ENCODE measurements around the gene ST6GALNAC4. TPM values are rescaled to one million over a fixed set of nuclear protein-coding genes. Genes with fewer than 3 reads are reported as not detected.

The ST6GALNAC4 gene
- total and polyA plus RNA-seq, 10 of the 15 experiments (the other 5 are each of a cell fraction or from before 2014, with no cell fraction given): 4.2 to 63.2 (median 35.2) TPM

GRCh38 chr9:127887792-127888191 is 29.0 kb downstream of the ST6GALNAC4 start:
- intact Hi-C loops (cut with micrococcal nuclease; ENCODE audit: unreplicated experiment) (no loop called here), in situ Hi-C loops (cut with MboI) (no loop called here)
- H3K27ac ChIP-seq (ENCODE audit: control insufficient read depth, insufficient read depth): no peak overlapping the region
- RAD21 ChIA-PET (ENCODE audit: unreplicated experiment): interaction anchor here (1.5 kb wide), 1 partner anchor 153 kb away, joined by 3 read pairs; the partner anchor contains the start of gene TOR2A
- TF ChIP-seq SMAD5 (IDR thresholded peaks at IDR 0.05; ENCODE audit: low read depth) (no peak), CTCF (IDR thresholded peaks at IDR 0.05 in 2 of 3, conservative IDR thresholded peaks at IDR 0.05 in 1 of 3; ENCODE audit: control insufficient read depth in 2 of 3, extremely low read depth in 1 of 3, insufficient read depth in 1 of 3, low read depth in 3 of 3, low read length in 3 of 3) (peak; percentile 11 to 34 (median 21); a peak in 3 of 6 replicates), GABPA (IDR thresholded peaks at IDR 0.05; ENCODE audit: low read depth) (no peak), E2F4 (IDR thresholded peaks at IDR 0.05; ENCODE audit: low read depth, low read length) (no peak), EGR1 (IDR thresholded peaks at IDR 0.05; ENCODE audit: borderline replicate concordance in 1 of 2, low read depth in 2 of 2, low read length in 2 of 2) (no peak), RAD21 (IDR thresholded peaks at IDR 0.05; ENCODE audit: insufficient read depth, low read depth, low read length) (peak; percentile 31), JUND (IDR thresholded peaks at IDR 0.05; ENCODE audit: low read depth, low read length) (no peak), EP300 (IDR thresholded peaks at IDR 0.05; ENCODE audit: borderline replicate concordance in 1 of 2, control insufficient read depth in 1 of 2, low read depth in 2 of 2, low read length in 2 of 2) (no peak), CBFB (IDR thresholded peaks at IDR 0.05; ENCODE audit: low read depth) (no peak), KAT2A (conservative IDR thresholded peaks at IDR 0.05; ENCODE audit: control insufficient read depth, low read depth, low read length) (no peak)
- H3K27me3 ChIP-seq (replicated peaks in 1 of 2; ENCODE audit: control insufficient read depth in 2 of 2, insufficient read depth in 2 of 2, low read length in 1 of 2): no peaks in the 10 kb centered on the region
- H3K79me2 ChIP-seq (ENCODE audit: control insufficient read depth, insufficient read depth, low read length): no peaks in the 10 kb centered on the region
- WGBS (ENCODE audit: insufficient coverage, insufficient replicate concordance, low lambda C conversion rate, missing lambda C conversion rate): 48% methylated on average over 2 of the region's 2 CpGs
- POLR2A ChIA-PET: no interaction called here
- SMC1A ChIA-PET (ENCODE audit: uncharacterized antibody, unreplicated experiment): interaction anchor here (1.2 kb wide), 1 partner anchor 33 kb away, joined by 4 read pairs; no protein-coding TSS in a partner anchor
- ATAC-seq (peak; percentile 87), FAIRE-seq (no peak), DNase-seq (ENCODE audit: low read depth, low spot score) (no peak)
- H3K4me2 ChIP-seq (ENCODE audit: control insufficient read depth, insufficient read depth): no peak overlapping the region
- H3K9me3 ChIP-seq (replicated peaks; ENCODE audit: control insufficient read depth, insufficient read depth, low read length): no peaks in the 10 kb centered on the region; the same call in 2 of the 3 replicates
- peaks cover 4 to 10% of the 10 kb centered on the region in 2 experiments; a peak in 3 of 4 replicates for H3K36me3 ChIP-seq (ENCODE audit: control insufficient read depth in 2 of 2, insufficient read depth in 2 of 2, low read length in 1 of 2)
- CTCF ChIA-PET: interaction anchor here (0.8 to 1.6 kb wide), 2 partner anchors 33 to 55 kb away, joined by 3 to 4 read pairs; no protein-coding TSS in a partner anchor
- no peak overlapping the region for H3K4me3 ChIP-seq
- H4K20me1 ChIP-seq (ENCODE audit: control insufficient read depth, insufficient read depth): no peaks in the 10 kb centered on the region
- H3K9ac ChIP-seq (ENCODE audit: control insufficient read depth, insufficient read depth, low read length): no peak overlapping the region
- H2AFZ ChIP-seq (ENCODE audit: control insufficient read depth, low read depth, low read length): no peak overlapping the region
- H3K4me1 ChIP-seq (ENCODE audit: control insufficient read depth, insufficient read depth, low read length): no peaks in the 10 kb centered on the region; the same call in 1 of the 2 replicates
- no TSS peak for BruUV-seq (replicated peaks)
